ENCODE results near the gene CAVIN1. TPM values are rescaled to one million over a fixed set of nuclear protein-coding genes. Genes with fewer than 3 reads are reported as not detected.
"Not testable (repeated sequence)": the region's sequence is repeated elsewhere in the genome, so short reads cannot be mapped to it uniquely, and the experiment has no call there.

The CAVIN1 gene
- polyA plus RNA-seq, 2 donors, result 40.0 to 60.4 TPM

DNA sequence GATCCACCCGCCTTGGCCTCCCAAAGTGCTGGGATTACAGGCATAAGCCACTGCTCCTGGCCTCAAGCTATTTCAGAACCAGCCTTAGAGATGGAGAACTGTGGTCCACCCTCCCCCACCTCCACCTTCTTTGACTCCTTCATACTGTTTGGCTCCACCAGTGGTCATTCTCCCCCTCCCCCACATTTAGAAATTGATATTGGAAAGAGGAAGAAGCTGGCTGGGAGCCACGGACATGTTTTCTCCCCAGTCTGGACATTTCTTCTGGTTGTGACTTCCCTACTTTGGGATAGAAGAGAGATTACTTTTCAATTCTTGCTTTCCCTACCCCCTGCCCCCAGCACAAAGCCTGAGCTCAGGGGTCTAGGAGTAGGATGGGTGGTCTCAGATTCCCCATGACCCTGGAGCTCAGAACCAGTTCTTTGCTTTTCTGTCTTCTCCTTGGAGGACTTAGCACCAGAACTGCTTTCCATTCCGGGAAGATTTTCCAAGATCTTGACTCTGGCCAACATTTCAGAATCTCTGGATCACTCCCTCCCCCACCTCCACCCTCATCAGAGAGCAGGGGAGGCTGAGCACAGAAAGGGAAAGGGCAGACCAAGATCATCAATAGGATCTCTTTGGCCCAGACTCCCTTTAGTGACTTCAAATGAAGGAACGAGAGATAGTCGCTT, 16.3 kb downstream of the CAVIN1 start:
- H3K9me3 ChIP-seq (ENCODE audit: control insufficient read depth in 2 of 2, insufficient read depth in 1 of 2, low read depth in 1 of 2, low read length in 1 of 2), result no peaks in the 10 kb centered on the region
- H3K4me1 ChIP-seq (ENCODE audit: control insufficient read depth in 2 of 2, insufficient read depth in 2 of 2, low read length in 1 of 2), result peaks cover 0 to 12% of the 10 kb centered on the region in 2 donors
- WGBS, 2 donors, result 25 to 47% methylated on average over 5 of the region's 5 CpGs
- H3K4me3 ChIP-seq (ENCODE audit: low read depth in 1 of 2, low read length in 2 of 2), result no peak overlapping the region
- H3K27me3 ChIP-seq (ENCODE audit: control insufficient read depth in 1 of 2, insufficient read depth in 2 of 2, low read length in 2 of 2), result no peaks in the 10 kb centered on the region
- H3K27ac ChIP-seq (ENCODE audit: low read depth in 2 of 2, low read length in 1 of 2), result peak overlapping the region; percentile 47 to 81
- peaks cover 0 to 14% of the 10 kb centered on the region in 2 donors for H3K36me3 ChIP-seq (ENCODE audit: control insufficient read depth in 2 of 2, insufficient read depth in 2 of 2, low read length in 1 of 2)

DNA sequence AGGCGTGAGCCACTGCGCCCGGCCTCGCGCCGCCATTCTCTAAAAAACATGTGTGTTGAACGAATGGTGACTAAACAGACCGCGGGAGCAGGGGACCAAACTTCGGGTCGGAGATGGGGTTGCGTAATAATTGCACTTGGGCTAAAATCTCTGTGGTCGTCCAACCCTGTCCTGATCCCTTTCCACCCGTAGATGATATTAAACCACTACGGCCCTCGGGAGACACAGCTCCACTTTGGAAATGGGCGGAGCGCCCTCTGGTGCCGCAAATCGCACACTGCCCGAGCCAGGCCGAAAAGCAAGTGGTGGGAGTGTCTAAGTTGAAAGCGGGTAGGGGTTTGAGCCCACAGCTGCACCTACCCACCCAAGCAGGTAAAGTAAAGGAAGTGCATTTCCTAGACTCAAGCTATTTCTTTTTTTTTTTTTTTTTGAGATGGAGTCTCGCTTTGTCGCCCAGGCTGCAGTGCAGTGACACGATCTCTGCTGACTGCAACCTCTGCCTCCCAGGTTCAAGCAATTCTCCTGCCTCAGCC, 17.0 kb downstream of the CAVIN1 start:
- peak overlapping the region in 1 of 2 donors; percentile 47 for H3K27ac ChIP-seq (ENCODE audit: low read depth in 2 of 2, low read length in 1 of 2)
- 36 to 38% methylated on average over 26 of the region's 26 CpGs for WGBS, 2 donors
- peaks cover 0 to 14% of the 10 kb centered on the region in 2 donors for H3K36me3 ChIP-seq (ENCODE audit: control insufficient read depth in 2 of 2, insufficient read depth in 2 of 2, low read length in 1 of 2)
- no peak overlapping the region for H3K4me3 ChIP-seq (ENCODE audit: low read depth in 1 of 2, low read length in 2 of 2)
- H3K9me3 ChIP-seq (ENCODE audit: control insufficient read depth in 2 of 2, insufficient read depth in 1 of 2, low read depth in 1 of 2, low read length in 1 of 2), result no peaks in the 10 kb centered on the region
- peaks cover 0 to 8% of the 10 kb centered on the region in 2 donors for H3K4me1 ChIP-seq (ENCODE audit: control insufficient read depth in 2 of 2, insufficient read depth in 2 of 2, low read length in 1 of 2)
- no peaks in the 10 kb centered on the region for H3K27me3 ChIP-seq (ENCODE audit: control insufficient read depth in 1 of 2, insufficient read depth in 2 of 2, low read length in 2 of 2)

DNA sequence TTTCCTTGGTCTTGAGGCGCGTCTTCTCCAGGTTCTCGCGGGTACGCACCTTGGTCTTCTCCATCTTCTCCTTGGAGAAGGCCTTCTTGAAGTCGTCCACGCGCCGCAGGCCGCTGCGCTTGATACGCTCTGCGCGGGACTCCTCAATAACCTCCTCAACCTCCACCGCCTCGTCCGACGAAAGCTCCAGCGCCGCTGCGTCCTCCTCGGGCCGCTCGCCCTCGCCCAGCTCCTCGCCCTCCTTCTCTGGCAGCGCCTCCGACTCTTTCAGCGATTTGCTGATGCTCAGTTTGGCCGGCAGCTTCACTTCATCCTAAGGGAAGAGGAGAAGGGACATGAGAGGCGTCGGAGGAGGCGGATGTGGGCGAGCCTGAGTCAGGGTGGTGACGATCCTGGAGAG, 18.0 kb downstream of the CAVIN1 start:
- 84 to 90% methylated on average over 35 of the region's 35 CpGs for WGBS, 2 donors
- no peak overlapping the region for H3K4me3 ChIP-seq (ENCODE audit: low read depth in 1 of 2, low read length in 2 of 2)
- H3K27me3 ChIP-seq (ENCODE audit: control insufficient read depth in 1 of 2, insufficient read depth in 2 of 2, low read length in 2 of 2), result no peaks in the 10 kb centered on the region
- H3K36me3 ChIP-seq (ENCODE audit: control insufficient read depth in 2 of 2, insufficient read depth in 2 of 2, low read length in 1 of 2), result peaks cover 0 to 14% of the 10 kb centered on the region in 2 donors
- H3K4me1 ChIP-seq (ENCODE audit: control insufficient read depth in 2 of 2, insufficient read depth in 2 of 2, low read length in 1 of 2), result peaks cover 0 to 6% of the 10 kb centered on the region in 2 donors
- no peaks in the 10 kb centered on the region for H3K9me3 ChIP-seq (ENCODE audit: control insufficient read depth in 2 of 2, insufficient read depth in 1 of 2, low read depth in 1 of 2, low read length in 1 of 2)
- peak overlapping the region in 1 of 2 donors; percentile 24 for H3K27ac ChIP-seq (ENCODE audit: low read depth in 2 of 2, low read length in 1 of 2)

DNA sequence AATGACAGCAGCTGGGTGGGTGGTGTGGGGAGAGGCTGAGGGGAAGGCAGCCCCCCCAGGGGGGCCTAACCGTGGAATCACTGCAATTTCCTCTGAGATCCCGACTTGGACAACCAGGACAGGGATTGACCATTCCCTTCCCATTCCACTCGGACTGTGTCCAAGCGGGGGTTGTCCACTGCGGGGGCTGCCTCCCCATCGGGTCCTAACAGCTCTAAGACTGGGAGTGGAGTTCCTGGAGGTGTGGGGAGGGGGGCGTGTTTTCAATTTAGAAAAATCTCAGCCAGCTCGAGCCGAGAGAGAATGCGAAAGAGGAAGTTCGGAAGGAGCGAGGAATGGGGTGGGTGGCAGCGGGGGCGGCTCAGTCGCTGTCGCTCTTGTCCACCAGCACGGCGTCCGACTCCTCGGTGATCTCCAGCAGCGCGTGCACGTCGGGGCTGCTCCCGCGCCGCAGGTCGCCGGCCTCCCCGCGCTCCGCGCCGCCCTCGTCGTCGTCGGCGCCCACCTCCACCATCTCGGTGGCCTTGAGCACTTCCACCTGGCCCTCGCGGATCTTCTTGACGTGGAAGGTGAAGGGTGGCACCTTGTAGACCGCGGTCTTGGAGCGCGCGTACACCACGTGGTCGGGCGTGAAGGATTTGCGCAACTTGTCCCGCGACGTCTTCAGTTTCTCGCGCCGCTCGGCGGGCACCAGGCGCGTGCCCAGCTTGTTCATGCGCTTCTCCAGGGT, 18.6 kb downstream of the CAVIN1 start:
- H3K4me1 ChIP-seq (ENCODE audit: control insufficient read depth in 2 of 2, insufficient read depth in 2 of 2, low read length in 1 of 2), result peaks cover 0 to 4% of the 10 kb centered on the region in 2 donors
- peak overlapping the region in 1 of 2 donors; percentile 11 for H3K27ac ChIP-seq (ENCODE audit: low read depth in 2 of 2, low read length in 1 of 2)
- no peak overlapping the region for H3K4me3 ChIP-seq (ENCODE audit: low read depth in 1 of 2, low read length in 2 of 2)
- peaks cover 0 to 14% of the 10 kb centered on the region in 2 donors for H3K36me3 ChIP-seq (ENCODE audit: control insufficient read depth in 2 of 2, insufficient read depth in 2 of 2, low read length in 1 of 2)
- no peaks in the 10 kb centered on the region for H3K9me3 ChIP-seq (ENCODE audit: control insufficient read depth in 2 of 2, insufficient read depth in 1 of 2, low read depth in 1 of 2, low read length in 1 of 2)
- 85 to 86% methylated on average over 63 of the region's 63 CpGs for WGBS, 2 donors
- no peaks in the 10 kb centered on the region for H3K27me3 ChIP-seq (ENCODE audit: control insufficient read depth in 1 of 2, insufficient read depth in 2 of 2, low read length in 2 of 2)

DNA sequence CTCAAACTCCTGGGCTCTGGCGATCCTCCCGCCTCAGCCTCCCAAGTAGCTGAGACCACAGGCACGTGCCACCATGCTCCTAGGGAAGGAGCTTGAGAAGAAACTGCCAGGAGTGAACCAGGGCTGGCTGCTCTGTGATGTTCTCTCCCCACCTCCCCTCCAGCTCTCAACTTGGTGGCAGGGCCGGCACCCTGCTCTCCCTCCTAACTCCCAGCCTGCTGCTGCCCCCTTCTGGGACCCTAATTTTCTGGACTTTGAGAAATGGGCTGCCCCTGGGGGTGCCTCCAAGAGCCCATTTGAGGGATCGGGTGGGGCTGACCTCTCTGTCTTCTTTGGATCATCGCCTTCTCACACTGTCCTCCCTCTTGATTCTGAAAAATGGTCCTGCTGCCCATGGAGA, 19.9 kb downstream of the CAVIN1 start:
- Histone ChIP-seq H3K27me3 (ENCODE audit: control insufficient read depth in 1 of 2, insufficient read depth in 2 of 2, low read length in 2 of 2) (no peaks in the 10 kb centered on the region), H3K4me3 (ENCODE audit: low read depth in 1 of 2, low read length in 2 of 2) (no peak overlapping the region), H3K36me3 (ENCODE audit: control insufficient read depth in 2 of 2, insufficient read depth in 2 of 2, low read length in 1 of 2) (peaks cover 0 to 14% of the 10 kb centered on the region in 2 donors), H3K9me3 (ENCODE audit: control insufficient read depth in 2 of 2, insufficient read depth in 1 of 2, low read depth in 1 of 2, low read length in 1 of 2) (no peaks in the 10 kb centered on the region), H3K4me1 (ENCODE audit: control insufficient read depth in 2 of 2, insufficient read depth in 2 of 2, low read length in 1 of 2) (no peaks in the 10 kb centered on the region), H3K27ac (ENCODE audit: low read depth in 2 of 2, low read length in 1 of 2) (peak overlapping the region in 1 of 2 donors; percentile 49)
- WGBS, 2 donors, result 70 to 81% methylated on average over 6 of the region's 6 CpGs

DNA sequence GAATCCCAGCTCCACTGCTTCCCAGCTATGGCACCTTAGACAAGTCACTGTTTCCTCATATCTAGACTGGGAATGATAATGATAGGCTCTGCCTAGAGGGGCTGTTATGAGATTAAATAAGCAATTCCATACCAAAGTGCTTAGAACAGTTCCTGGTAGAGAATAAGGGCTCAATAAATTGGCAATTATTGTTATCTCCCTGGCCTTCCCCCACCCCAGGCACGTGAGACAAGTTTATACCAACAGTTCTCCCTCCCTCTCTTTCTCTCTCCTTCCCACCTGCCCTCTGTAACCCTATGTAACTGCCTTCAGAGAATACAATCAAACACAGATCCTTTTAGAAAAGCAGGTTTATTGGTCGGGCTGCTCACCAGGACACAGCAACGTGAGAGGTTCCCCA, 20.9 kb downstream of the CAVIN1 start:
- Histone ChIP-seq H3K27ac (ENCODE audit: low read depth in 2 of 2, low read length in 1 of 2) (peak overlapping the region; percentile 21 to 58), H3K4me1 (ENCODE audit: control insufficient read depth in 2 of 2, insufficient read depth in 2 of 2, low read length in 1 of 2) (no peaks in the 10 kb centered on the region), H3K4me3 (ENCODE audit: low read depth in 1 of 2, low read length in 2 of 2) (no peak overlapping the region), H3K36me3 (ENCODE audit: control insufficient read depth in 2 of 2, insufficient read depth in 2 of 2, low read length in 1 of 2) (peaks cover 0 to 14% of the 10 kb centered on the region in 2 donors), H3K9me3 (ENCODE audit: control insufficient read depth in 2 of 2, insufficient read depth in 1 of 2, low read depth in 1 of 2, low read length in 1 of 2) (no peaks in the 10 kb centered on the region), H3K27me3 (ENCODE audit: control insufficient read depth in 1 of 2, insufficient read depth in 2 of 2, low read length in 2 of 2) (no peaks in the 10 kb centered on the region)
- 26 to 44% methylated on average over 3 of the region's 3 CpGs for WGBS, 2 donors

DNA sequence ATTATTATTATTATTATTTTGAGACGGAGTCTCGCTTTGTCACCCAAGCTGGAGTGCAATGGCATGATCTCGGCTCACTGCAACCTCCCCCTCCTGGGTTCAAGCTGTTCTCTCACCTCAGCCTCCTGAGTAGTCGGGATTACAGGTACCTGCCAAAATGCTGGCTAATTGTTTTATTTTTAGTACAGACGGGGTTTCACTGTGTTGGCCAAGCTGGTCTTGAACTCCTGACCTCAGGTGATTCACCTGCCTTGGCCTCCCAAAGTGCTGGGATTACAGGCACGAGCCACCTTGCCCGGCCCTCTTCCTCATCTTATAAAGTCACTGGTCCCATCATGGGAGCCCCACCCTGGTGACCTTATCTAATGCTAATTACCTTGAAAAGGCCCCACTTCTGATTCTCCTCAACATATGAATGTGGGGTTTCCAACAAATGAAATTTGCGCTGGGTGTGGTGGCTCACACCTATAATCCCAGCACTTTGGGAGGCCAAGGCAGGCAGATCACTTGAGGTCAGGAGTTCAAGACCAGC, 22.1 kb downstream of the CAVIN1 start:
- 67 to 73% methylated on average over 8 of the region's 8 CpGs for WGBS, 2 donors
- peak overlapping the region in 1 of 2 donors; percentile 26 for H3K27ac ChIP-seq (ENCODE audit: low read depth in 2 of 2, low read length in 1 of 2)

DNA sequence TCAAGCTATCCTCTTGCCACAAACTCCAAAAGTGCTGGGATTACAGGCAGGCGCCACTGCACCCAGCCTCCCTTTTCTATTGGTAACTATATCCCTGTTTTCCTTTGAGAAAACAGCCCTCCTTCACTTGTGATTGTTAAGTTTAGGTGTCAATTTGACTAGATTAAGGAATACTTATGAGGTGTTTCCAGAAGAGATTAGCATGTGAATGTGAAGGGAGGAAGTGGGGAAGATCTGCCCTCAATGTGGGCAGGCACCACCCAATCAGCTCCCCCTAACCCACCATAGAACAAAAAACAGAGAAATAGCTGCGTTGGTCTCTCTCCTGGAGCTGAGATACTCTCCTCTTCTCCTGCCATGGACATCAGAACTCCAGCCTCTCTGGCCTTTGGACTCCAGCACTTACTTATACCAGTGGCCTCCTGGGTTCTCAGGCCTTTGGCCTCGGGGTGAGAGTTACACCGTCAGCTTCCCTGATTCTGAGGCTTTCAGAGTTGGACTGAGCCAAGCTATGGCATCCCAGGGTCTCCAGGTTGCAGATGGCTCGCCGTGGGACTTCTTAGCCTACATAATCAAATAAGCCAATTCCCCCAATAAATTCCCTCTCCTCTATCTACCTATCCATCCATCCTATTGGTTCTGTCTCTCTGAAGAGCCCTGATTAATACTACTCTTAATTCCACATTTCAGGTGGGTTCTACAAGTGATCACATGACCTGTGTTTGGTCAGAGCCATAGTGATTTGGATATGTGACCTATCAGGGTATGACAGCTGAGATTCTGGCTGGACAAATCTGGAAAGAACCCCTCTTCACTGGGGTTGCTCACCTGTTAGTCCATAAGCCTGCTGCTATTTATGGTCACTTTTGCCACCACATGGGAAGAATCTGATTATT, 22.9 kb downstream of the CAVIN1 start:
- WGBS, 2 donors, result 75 to 81% methylated on average over 6 of the region's 6 CpGs
- no peak overlapping the region for H3K4me3 ChIP-seq (ENCODE audit: low read depth in 1 of 2, low read length in 2 of 2)
- H3K36me3 ChIP-seq (ENCODE audit: control insufficient read depth in 2 of 2, insufficient read depth in 2 of 2, low read length in 1 of 2), result peaks cover 0 to 13% of the 10 kb centered on the region in 2 donors
- no peaks in the 10 kb centered on the region for H3K4me1 ChIP-seq (ENCODE audit: control insufficient read depth in 2 of 2, insufficient read depth in 2 of 2, low read length in 1 of 2)
- no peaks in the 10 kb centered on the region for H3K27me3 ChIP-seq (ENCODE audit: control insufficient read depth in 1 of 2, insufficient read depth in 2 of 2, low read length in 2 of 2)
- no peaks in the 10 kb centered on the region for H3K9me3 ChIP-seq (ENCODE audit: control insufficient read depth in 2 of 2, insufficient read depth in 1 of 2, low read depth in 1 of 2, low read length in 1 of 2)
- H3K27ac ChIP-seq (ENCODE audit: low read depth in 2 of 2, low read length in 1 of 2), result no peak overlapping the region

More for the DNA sequence above, 22.1 kb downstream of the CAVIN1 start:
- not testable (repeated sequence) for H3K4me1 ChIP-seq (ENCODE audit: control insufficient read depth in 2 of 2, insufficient read depth in 2 of 2, low read length in 1 of 2); H3K9me3 ChIP-seq (ENCODE audit: control insufficient read depth in 2 of 2, insufficient read depth in 1 of 2, low read depth in 1 of 2, low read length in 1 of 2); H3K4me3 ChIP-seq (ENCODE audit: low read depth in 1 of 2, low read length in 2 of 2); H3K27me3 ChIP-seq (ENCODE audit: control insufficient read depth in 1 of 2, insufficient read depth in 2 of 2, low read length in 2 of 2)
- H3K36me3 ChIP-seq (ENCODE audit: control insufficient read depth in 2 of 2, insufficient read depth in 2 of 2, low read length in 1 of 2), result peaks cover 0 to 14% of the 10 kb centered on the region in 2 donors

DNA sequence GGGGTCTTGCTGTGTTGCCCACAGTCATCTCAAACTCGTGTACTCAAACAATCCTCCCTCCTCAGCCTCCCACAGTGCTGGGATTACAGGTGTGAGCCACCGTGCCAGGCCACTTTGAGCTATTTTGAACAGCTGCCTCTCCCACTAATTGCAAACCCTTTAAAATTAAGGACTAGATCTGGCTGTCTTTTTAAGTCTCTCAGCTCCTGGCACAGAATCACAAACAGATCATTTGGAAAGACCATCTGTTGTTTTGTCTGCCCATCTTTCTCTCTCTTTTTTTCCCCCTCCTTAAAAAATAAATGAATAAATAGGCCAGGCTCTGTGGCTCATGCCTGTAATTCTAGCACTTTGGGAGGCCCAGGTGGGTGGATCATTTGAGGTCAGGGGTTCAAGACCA, 23.9 kb downstream of the CAVIN1 start:
- H3K9me3 ChIP-seq (ENCODE audit: control insufficient read depth in 2 of 2, insufficient read depth in 1 of 2, low read depth in 1 of 2, low read length in 1 of 2), result no peaks in the 10 kb centered on the region
- H3K27me3 ChIP-seq (ENCODE audit: control insufficient read depth in 1 of 2, insufficient read depth in 2 of 2, low read length in 2 of 2), result no peaks in the 10 kb centered on the region
- H3K4me3 ChIP-seq (ENCODE audit: low read depth in 1 of 2, low read length in 2 of 2), result no peak overlapping the region
- WGBS, 2 donors, result 49 to 54% methylated on average over 2 of the region's 2 CpGs
- H3K27ac ChIP-seq (ENCODE audit: low read depth in 2 of 2, low read length in 1 of 2), result no peak overlapping the region
- peaks cover 0 to 3% of the 10 kb centered on the region in 2 donors for H3K36me3 ChIP-seq (ENCODE audit: control insufficient read depth in 2 of 2, insufficient read depth in 2 of 2, low read length in 1 of 2)
- H3K4me1 ChIP-seq (ENCODE audit: control insufficient read depth in 2 of 2, insufficient read depth in 2 of 2, low read length in 1 of 2), result no peaks in the 10 kb centered on the region
